Glutamatergic neuron (in vitro differentiated cells): ENCODE data around the gene FAM222B. TPM values are rescaled to one million over a fixed set of nuclear protein-coding genes. Genes with fewer than 3 reads are reported as not detected.

ENCODE experiments used
- DNase-seq: peaks from one replicate; pipeline ENCODE4 v3.0.0; 2022
- H3K27ac Mint-ChIP-seq: one replicate; pipeline ENCODE4 v1.8.0; 2020; ENCODE audit warnings: mild to moderate bottlenecking, mixed read lengths, inconsistent platforms; ENCODE audit not compliant: unreplicated experiment
- H3K27me3 Mint-ChIP-seq: one replicate; pipeline ENCODE4 v1.8.0; 2020; ENCODE audit warnings: mild to moderate bottlenecking, moderate library complexity, mixed read lengths, inconsistent platforms; ENCODE audit not compliant: unreplicated experiment
- H3K36me3 Mint-ChIP-seq: one replicate; pipeline ENCODE4 v1.8.0; 2020; ENCODE audit warnings: mild to moderate bottlenecking, mixed read lengths, inconsistent platforms; ENCODE audit not compliant: unreplicated experiment
- H3K4me1 Mint-ChIP-seq: one replicate; pipeline ENCODE4 v1.8.0; 2020; ENCODE audit warnings: mild to moderate bottlenecking, low read depth, mixed read lengths, inconsistent platforms; ENCODE audit not compliant: unreplicated experiment
- H3K4me3 Mint-ChIP-seq: one replicate; pipeline ENCODE4 v1.8.0; 2020; ENCODE audit warnings: mild to moderate bottlenecking, mixed read lengths, inconsistent platforms; ENCODE audit not compliant: unreplicated experiment
- H3K9me3 Mint-ChIP-seq: one replicate; pipeline ENCODE4 v1.8.0; 2020; ENCODE audit warnings: mild to moderate bottlenecking, moderate library complexity, mixed read lengths, inconsistent platforms; ENCODE audit not compliant: unreplicated experiment
- total RNA-seq: library from RNA; stranded (reverse); fragmentation: NEBNext Ultra II Directional; extraction: Animal tissue kit (Norgen Biotek cat#: 25700); gene quantifications from one replicate; pipeline ENCODE4 v1.2.1, GENCODE V29; 2021; ENCODE audit not compliant: unreplicated experiment
- TF ChIP-seq, protein P1 (sequence below): fragments of 200-600 bp; sonication (generic); IDR thresholded peaks from one replicate; pipeline ENCODE4 v1.5.0; 2021; ENCODE audit not compliant: partially characterized antibody, unreplicated experiment

Gene FAM222B
- total RNA-seq, 1 donor from 2014 or later, result 44.0 TPM

GRCh38 chr17:28717578-28718332, 124.8 kb downstream of the FAM222B start, which contains the start of gene RAB34:
TSS of gene RAB34 (minus strand) at chr17:28717868. CDS start at chr17:28717266, 602 bp downstream.
- Mint-ChIP-seq H3K27me3 (peaks cover 16% of the 10 kb centered on the region), H3K9me3 (peaks cover 15% of the 10 kb centered on the region), H3K36me3 (no peaks in the 10 kb centered on the region), H3K27ac (peak within 1 kb of the TSS; percentile 97), H3K4me3 (peak within 1 kb of the TSS; percentile 87), H3K4me1 (peaks cover 24% of the 10 kb centered on the region)
- peak; percentile 83 for DNase-seq
- TF ChIP-seq, protein P1, sequence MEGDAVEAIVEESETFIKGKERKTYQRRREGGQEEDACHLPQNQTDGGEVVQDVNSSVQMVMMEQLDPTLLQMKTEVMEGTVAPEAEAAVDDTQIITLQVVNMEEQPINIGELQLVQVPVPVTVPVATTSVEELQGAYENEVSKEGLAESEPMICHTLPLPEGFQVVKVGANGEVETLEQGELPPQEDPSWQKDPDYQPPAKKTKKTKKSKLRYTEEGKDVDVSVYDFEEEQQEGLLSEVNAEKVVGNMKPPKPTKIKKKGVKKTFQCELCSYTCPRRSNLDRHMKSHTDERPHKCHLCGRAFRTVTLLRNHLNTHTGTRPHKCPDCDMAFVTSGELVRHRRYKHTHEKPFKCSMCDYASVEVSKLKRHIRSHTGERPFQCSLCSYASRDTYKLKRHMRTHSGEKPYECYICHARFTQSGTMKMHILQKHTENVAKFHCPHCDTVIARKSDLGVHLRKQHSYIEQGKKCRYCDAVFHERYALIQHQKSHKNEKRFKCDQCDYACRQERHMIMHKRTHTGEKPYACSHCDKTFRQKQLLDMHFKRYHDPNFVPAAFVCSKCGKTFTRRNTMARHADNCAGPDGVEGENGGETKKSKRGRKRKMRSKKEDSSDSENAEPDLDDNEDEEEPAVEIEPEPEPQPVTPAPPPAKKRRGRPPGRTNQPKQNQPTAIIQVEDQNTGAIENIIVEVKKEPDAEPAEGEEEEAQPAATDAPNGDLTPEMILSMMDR, result no peak

DNA sequence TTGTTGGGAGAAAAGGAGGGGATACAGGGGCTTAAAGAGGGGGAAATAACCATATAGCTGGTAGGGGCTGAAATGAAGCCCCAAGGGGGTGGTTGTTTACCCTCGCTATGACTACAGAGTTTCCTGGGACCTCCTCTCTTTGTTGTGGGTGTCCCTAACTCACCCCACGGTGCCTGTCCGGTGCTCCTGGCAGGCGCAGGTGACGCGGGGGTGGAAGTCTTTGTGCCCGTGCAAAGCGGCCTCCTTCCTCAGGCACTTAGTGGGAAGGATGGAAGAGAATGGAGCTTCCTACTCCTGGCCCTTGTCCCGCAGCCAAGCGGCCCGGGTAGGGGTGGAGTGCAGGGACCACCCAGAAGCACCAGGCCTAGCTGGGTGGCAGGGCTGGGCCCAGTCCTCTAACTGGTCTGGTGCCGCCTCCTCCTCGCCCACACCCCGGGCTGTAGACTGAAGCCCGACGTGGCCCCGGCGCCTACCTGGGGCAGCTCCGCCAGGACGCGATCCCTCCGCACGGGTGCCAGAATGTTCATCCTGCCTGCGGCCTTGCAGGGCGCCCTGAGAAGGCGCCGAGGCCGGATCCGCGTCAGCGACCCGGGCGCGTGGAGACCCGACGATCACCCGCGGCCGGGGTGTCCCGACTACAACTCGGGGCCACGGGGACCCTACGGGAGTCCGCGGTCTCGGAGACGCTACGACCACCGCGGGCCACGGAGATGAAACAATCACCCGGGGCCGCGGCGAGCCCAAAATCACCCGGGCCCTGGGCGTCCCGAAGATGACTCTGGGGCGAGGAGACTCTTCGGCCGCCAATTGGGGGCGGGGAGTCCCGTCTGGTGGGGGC, 125.6 kb downstream of the FAM222B start:
- DNase-seq, result peak; percentile 50
- TF ChIP-seq, protein P1, result no peak
- peaks cover 20% of the 10 kb centered on the region for H3K9me3 Mint-ChIP-seq
- peaks cover 22% of the 10 kb centered on the region for H3K27me3 Mint-ChIP-seq
- H3K4me1 Mint-ChIP-seq, result peaks cover 26% of the 10 kb centered on the region
- no peak overlapping the region for H3K27ac Mint-ChIP-seq
- H3K4me3 Mint-ChIP-seq, result peak overlapping the region; percentile 75
- no peaks in the 10 kb centered on the region for H3K36me3 Mint-ChIP-seq

- H3K27me3 Mint-ChIP-seq, result peaks cover 22% of the 10 kb centered on the region
- no peak overlapping the region for H3K27ac Mint-ChIP-seq
- H3K4me3 Mint-ChIP-seq, result no peak overlapping the region
- H3K36me3 Mint-ChIP-seq, result no peaks in the 10 kb centered on the region
- H3K9me3 Mint-ChIP-seq, result peaks cover 22% of the 10 kb centered on the region
- H3K4me1 Mint-ChIP-seq, result peaks cover 20% of the 10 kb centered on the region
- DNase-seq, result no peak
- TF ChIP-seq, protein P1, result no peak
Observed at GRCh38 chr17:28715217-28715616, 127.4 kb downstream of the FAM222B start.

DNA sequence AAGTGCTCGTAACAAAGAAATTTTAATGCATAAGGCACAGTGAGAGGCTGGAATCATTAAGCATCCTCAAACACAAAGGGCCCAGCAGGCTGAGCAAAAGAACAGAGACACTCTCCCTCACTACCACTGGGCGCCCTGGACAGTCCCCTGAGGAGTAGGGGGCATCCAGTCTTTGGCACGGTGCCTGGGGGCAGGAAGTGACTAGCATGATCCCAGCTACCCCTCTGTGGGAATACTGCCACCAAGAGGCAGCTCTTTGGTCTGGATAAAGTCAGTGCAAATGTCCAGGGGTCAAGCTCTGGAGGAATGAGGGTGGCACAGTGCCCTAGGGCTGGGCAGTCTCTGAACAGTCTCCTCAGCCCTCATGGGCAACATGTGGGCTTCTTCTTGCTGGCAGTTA, 128.3 kb downstream of the FAM222B start:
- Mint-ChIP-seq H3K4me1 (peaks cover 18% of the 10 kb centered on the region), H3K27ac (no peak overlapping the region), H3K9me3 (peaks cover 20% of the 10 kb centered on the region), H3K27me3 (peaks cover 20% of the 10 kb centered on the region), H3K36me3 (no peaks in the 10 kb centered on the region), H3K4me3 (no peak overlapping the region)
- TF ChIP-seq, protein P1, result no peak
- no peak for DNase-seq
